Measurements from ENCODE around the gene ETV4.

ETV4 gene

DNA sequence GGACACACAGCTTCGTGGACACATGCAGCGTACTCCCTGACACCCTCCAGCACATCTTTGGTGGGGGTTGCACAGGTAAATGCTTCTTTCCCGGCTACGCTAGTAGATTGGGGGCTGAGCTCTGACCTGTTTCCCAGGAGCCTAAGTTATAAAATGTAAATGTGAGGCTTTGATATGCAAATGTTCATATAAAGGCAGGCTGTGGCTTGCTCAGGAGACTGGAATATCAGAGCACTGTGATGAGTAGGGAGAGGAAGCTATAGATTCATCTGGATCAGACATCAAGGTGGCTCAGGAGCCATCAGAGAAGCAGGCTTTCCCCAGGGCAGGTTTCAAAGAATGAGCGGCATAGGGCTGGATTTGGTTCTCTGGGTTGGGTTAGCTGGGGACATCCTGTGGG lies 3.4 kb upstream of the ETV4 start:
- in situ Hi-C loops (cut with MboI; ENCODE audit: low pct_unique_long_range_greater_than_20kb, low sequenced_read_pairs), result no loop called here
- DNase-seq, result no peak

DNA sequence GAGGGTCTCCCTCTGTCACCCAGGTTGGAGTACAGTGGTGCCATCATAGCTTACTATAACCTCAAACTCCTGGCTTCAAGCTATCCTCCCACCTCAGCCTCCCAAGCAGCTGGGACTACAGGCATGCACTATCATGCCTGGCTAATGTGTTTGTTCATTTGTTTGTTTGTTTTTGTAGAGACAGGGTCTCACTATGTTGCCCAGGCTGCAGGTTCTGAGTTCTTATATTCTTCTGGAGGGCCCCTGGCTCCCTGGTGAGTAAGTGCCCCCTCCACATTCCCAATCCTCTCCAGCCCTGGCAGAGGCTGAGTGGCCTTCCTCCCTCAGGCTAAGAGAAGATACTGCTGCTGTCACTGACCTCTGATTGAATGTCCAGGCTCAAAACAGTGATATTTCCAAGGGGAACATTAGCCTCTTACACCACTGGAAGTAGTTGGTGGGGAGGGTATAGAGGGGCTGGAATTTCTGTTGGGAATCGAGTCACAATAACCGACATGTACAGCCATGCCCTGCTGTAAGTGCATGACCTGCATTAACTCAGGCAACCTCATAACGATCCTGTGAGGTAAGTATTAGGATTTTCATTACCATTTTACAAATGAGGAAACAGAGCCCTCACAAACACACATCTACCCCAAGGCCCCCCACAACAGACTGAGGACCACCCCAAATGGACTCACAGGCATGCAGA lies 2.7 kb upstream of the ETV4 start:
- no peak for DNase-seq
- in situ Hi-C loops (cut with MboI; ENCODE audit: low pct_unique_long_range_greater_than_20kb, low sequenced_read_pairs), result no loop called here

DNA sequence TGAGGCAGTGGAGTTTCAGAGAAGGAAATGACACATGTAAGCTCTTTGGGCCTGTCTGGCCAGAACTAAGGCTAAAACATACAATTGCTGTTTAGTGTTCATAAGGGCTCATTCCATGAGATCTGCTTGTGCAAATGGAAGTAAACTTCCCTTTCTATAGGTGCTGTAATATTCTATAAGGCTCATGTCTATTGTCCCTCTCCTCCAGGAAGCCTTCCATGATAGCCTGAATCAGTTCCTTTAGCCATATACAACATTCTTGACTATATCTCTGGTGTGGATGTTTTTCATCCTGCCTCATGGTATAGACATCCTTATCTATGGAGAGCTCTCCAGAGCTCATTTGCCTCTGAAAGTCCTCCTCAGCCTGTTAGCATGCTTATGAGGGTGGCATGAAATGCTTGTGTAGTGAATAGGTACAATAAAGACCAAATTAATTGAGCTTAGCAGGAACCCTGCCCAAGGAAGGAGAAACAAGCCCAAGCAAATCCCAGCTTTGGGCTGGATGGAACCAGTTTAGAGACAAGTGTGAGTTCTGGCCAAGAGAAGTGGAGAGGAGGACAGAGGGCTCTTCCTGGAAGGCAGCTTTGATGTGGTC lies 1.6 kb upstream of the ETV4 start:
- DNase-seq, result no peak
- in situ Hi-C loops (cut with MboI; ENCODE audit: low pct_unique_long_range_greater_than_20kb, low sequenced_read_pairs), result no loop called here

DNA sequence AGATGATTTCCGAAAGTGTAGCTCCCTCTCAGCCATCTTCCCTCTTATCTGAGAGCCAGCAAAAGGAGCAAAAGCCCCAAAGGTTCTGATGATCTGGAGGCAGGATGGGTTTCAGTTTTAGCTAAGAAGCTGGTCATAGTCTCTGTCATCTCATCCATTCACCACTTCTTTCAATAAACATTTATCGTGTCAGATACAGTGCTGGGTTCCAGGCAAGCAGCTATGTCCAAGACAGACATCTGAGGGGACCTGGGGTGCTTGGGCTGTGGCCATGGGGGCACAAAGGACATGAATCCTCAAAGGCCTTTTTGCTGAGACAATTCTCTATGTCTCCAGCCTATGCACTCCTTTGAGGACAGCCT lies 1.0 kb upstream of the ETV4 start:
- no peak for DNase-seq
- in situ Hi-C loops (cut with MboI; ENCODE audit: low pct_unique_long_range_greater_than_20kb, low sequenced_read_pairs), result no loop called here

DNA sequence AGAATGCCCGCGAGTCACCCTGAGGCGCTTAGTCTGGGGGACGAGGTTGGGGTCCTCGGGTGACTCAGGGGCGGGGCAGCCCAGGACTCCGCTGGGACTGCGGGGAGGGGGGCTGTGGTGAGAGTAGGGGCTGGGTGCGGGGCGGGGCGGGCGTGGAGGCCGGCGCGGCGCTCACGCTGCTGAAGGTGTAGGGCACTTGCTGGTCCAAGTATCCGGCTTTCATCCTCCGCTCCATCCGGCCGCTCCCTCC lies 832 bp downstream of the ETV4 start:
- DNase-seq, result peak; percentile 23
- in situ Hi-C loops (cut with MboI; ENCODE audit: low pct_unique_long_range_greater_than_20kb, low sequenced_read_pairs), result no loop called here

DNA sequence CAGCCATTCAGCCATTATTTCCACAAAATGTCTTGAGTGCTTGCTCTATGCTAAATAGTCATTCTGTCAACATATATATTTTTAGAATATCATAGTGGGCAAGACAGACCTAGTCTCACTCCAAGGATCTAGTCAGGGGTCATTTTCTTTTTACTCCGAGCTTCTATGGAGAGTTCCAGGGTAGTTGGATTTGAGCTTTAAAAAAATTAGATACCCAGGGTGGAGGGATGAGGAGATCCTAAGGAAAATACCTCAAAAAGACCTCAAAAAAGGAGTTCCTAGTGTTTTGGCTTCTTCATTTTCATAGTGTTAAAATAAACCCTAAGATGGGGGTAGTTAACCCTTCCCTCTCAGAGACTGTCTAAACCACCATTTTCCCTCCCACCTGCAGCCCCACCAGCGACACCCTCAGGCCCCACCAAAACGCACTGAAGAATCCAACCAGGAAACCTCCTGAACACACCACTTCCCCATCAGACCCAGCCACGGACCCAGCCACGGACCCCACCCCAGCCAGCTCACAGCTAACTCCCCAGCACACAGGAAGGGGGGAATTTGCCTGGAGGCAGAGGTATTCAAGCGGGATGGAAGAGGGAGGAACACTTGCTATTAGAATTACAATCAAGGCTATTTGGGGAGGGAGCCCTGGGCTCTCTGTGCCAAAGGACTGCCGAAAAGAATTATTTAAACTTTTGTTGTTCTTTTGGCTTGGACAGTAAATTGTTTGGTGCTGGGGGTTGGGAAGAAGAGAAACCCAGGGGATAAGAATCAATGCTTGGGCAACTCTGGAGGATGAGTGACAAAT lies 2.2 kb downstream of the ETV4 start:
- DNase-seq, result peak; percentile 54
- in situ Hi-C loops (cut with MboI; ENCODE audit: low pct_unique_long_range_greater_than_20kb, low sequenced_read_pairs), result no loop called here

DNA sequence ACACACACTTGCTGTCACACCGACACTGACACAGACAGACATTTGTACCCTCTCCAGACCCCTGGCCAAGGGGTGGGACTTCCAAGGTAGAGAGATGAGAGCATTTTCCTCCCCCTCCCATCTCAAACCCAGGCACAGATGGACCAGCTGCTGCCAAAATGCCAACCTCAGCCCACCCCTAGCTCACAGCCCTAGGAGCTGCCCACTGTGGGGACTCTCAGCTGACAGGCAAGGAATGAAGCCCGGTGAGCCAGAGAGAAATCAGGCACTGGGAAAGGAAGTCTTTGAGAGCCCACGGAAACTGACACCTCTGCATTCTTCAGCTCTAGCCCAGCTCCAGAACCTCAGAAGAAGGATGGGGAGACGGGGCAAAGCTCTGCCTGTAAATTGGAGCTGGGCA lies 2.8 kb downstream of the ETV4 start:
- no peak for DNase-seq
- in situ Hi-C loops (cut with MboI; ENCODE audit: low pct_unique_long_range_greater_than_20kb, low sequenced_read_pairs), result no loop called here

DNA sequence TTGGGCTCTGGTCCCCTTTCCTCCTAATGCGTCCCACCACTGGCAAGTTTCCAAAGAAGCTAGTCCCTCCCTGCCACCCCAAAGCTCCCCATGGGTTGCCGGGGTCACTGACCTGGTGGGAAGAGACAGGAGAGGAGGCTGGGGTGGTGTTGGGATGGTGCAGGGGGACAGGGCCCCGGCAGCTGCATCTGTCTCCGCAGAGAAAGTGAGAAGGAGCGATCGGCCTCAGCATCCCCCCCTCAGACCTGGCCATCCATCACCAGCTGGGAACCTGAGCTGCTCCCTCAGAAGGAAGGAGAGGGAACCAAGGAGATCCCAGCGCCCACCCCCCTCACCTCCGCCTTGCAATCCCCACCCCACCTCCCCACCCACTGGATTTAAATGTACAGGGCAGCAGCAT lies 3.3 kb downstream of the ETV4 start:
- no peak for DNase-seq
- in situ Hi-C loops (cut with MboI; ENCODE audit: low pct_unique_long_range_greater_than_20kb, low sequenced_read_pairs), result no loop called here

DNA sequence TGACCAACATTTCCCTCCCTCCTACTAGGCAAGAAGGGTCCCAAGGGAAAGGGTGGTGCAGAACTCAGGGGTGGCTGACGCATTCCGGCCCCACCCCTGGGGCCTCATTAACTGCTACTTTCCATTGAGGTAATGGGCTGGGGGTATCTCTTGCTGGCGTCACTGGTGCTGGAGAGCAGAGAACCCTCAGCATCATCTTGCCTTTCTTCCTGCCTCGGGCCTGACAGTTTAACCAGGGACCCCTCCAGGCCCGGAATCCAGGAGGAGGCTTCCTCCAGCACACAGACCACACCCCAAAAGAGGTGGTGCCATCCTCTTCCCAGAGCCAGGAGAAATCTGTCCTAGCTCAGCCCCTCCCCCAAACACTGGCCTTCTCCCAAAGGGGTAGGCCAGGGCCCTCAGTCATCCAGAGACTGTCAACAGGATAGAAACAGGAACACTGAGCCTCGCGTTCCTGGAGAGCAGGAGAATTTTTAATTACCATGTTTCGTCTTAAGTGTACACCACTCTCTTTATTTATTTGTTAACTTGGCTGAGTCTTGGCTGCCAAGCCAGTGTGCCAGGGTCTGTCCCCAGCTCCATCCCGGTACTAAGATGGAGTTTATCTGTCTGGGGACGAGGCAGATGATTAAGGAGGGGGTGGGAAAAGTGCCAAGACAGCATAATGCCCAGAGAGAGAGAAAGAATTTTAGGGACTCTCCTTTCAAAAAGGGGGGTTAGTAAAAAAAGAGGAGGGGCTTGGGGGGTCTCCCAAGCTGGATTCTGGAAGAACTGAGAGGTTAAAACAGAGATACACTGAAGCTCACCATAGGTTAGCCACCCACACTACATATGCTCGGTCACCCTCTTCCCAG lies 5.1 kb downstream of the ETV4 start:
- DNase-seq, result no peak
- in situ Hi-C loops (cut with MboI; ENCODE audit: low pct_unique_long_range_greater_than_20kb, low sequenced_read_pairs), result no loop called here

DNA sequence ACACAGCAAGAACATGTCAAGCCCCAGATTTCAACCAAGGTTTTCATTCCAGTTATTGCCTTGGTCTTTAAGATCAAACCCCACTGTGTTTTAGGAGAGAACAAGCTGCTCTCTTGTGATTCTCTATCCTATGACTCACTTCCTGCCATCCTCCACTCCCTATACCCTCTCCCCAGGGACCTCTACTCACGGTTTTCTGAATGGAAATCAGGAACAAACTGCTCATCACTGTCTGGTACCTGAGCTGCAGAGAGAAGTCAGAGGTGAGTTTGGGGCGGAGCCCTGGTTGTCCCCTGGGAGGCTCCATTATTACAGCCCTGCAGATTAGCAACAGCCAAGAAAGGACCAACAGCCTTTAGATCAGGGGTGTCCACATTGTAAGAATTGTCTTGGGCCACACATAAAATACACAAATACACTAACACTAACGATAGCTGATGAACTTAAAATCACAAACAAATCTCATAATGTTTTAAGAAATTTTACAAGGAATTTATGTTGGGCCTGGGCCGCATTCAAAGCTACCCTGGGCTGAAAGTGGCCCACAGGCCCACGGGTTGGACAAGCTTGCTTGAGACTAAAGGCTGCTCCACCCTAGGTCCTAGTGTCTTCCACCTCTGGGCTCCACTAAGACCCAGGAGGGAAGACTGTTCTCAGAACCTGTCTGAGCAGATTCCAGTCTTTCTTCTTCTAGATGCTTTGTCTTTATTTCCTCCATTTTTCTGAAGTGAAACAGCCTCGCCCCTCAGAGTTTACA lies 9.7 kb downstream of the ETV4 start:
- in situ Hi-C loops (cut with MboI; ENCODE audit: low pct_unique_long_range_greater_than_20kb, low sequenced_read_pairs), result no loop called here
- DNase-seq, result no peak

DNA sequence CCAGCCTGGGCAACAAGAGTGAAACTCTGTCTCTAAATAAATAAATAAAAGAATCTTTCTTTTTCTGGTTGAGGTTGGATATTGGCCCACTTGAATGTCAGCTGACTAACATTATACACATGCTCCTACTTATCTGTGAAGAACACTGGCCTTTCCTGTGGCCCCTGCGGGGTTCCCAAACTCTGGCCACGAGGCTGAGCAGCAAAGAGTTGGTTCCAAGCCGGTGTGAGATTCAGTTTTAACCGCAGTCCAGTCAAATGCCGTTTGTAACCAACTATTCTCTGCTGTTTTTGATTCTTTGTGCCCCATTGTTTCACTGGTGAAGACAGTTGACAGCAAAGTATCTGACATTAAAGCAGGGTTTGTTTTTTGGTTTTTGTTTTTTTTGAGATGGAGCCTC lies 11.2 kb downstream of the ETV4 start:
- no peak for DNase-seq
- in situ Hi-C loops (cut with MboI; ENCODE audit: low pct_unique_long_range_greater_than_20kb, low sequenced_read_pairs), result no loop called here

DNA sequence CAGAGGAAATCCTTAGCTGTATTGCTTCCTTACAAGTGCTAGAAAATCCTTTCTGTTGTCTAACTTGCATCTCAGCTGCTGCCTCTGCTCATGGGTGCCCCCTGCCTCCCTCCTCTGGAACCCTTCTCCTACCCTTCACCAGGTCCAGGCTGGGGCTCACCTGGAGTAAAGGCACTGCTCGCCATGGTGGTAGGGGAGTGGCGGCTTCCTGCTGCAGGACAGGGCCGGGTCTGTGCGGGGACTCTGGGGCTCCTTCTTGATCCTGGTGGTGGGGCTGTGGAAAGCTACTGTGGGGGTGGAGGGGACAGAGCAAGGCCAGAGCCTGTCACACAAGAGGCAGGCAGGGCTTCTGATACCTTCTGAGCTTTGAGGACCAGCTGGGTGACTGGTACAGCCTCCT lies 12.4 kb downstream of the ETV4 start:
- in situ Hi-C loops (cut with MboI; ENCODE audit: low pct_unique_long_range_greater_than_20kb, low sequenced_read_pairs), result no loop called here
- DNase-seq, result no peak

DNA sequence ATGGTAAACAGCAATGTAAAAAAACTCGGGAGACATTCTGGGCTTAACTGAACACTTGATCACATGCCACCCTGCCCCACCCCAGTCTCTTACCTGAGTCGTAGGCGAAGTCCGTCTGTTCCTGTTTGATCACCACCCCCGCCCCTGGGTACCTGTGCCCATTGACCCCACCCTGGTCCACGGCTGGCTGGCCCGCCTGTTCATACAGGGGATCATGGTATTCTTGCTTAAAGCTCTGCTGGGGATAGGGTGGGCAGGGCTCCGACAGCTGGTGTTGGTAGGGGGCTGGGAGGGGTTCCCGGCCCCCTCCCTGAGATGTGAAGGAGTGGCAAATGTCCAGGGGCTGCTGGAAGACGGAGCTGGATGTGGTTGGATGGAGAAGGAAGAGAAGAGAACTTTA lies 13.6 kb downstream of the ETV4 start:
- no peak for DNase-seq
- in situ Hi-C loops (cut with MboI; ENCODE audit: low pct_unique_long_range_greater_than_20kb, low sequenced_read_pairs), result no loop called here

DNA sequence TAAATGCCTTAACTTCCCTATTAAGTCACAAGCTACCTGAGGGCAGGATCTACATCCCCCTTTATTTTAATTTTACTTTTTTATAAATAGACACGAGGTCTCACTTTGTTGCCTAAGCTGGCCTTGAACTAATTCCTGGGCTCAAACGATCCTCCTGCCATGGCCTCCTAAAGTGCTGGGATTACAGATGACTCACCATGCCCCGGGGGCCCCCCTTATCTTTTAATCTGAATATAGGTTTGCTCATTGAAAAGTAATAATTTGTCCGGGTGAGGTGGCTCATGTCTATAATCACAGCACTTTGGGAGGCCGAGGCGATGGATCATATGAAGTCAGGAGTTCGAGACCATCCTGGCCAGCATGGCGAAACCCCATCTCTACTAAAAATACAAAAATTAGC lies 14.2 kb downstream of the ETV4 start:
- DNase-seq, result no peak
- in situ Hi-C loops (cut with MboI; ENCODE audit: low pct_unique_long_range_greater_than_20kb, low sequenced_read_pairs), result no loop called here

DNA sequence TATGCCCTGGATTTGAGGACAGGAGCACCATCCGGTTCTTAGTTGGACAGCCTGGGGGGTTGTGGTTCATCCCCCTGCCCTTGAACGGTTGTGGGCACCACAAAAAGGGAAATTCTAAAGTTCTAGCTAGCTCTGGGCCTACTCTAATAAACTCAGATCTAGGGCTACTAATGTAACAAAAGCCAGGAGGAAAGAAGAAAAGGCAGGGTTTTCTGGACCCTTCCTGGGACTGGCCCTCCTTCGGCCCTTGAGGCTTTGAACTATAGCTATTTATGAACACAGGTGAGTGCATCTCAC lies 15.1 kb downstream of the ETV4 start:
- in situ Hi-C loops (cut with MboI; ENCODE audit: low pct_unique_long_range_greater_than_20kb, low sequenced_read_pairs), result no loop called here
- no peak for DNase-seq

DNA sequence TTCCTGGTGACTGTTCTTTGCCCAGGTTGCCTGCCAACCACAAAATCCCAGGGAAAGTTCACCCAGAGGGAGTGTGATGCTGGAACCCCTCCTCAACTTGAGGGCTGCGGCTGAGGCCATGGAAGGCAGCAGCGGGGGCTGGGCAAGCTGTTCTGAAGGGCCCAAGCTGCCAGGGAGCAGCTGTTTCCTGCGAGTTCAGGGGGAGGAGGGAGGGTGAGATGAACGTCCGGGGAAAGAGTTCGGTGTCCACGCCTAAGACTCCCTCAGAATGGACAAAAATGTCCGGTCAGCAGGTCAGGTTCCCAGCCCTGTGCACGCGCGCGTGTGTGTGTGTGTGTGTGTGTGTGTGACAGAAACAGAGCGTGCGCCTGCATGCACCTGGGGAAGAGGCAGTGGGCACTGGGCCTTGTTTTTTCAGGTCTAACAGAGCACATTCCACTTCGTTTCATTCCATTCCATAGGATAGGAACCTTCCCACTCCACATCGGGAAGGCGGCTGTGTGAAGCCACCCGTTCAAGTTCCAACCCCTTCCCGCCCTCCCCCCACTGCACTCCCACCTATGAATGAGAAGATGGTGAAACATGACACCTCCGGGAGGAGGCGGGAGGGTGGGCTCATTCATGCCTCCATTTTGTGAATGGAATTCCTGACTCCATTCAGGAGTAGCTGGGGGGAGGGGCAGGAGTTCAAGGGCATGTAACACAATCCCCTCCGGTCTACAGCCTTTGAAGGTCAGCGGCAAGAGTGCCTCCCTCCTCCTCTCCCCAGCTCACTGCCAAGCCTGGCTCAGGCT lies 15.7 kb downstream of the ETV4 start:
- in situ Hi-C loops (cut with MboI; ENCODE audit: low pct_unique_long_range_greater_than_20kb, low sequenced_read_pairs), result no loop called here
- no peak for DNase-seq

DNA sequence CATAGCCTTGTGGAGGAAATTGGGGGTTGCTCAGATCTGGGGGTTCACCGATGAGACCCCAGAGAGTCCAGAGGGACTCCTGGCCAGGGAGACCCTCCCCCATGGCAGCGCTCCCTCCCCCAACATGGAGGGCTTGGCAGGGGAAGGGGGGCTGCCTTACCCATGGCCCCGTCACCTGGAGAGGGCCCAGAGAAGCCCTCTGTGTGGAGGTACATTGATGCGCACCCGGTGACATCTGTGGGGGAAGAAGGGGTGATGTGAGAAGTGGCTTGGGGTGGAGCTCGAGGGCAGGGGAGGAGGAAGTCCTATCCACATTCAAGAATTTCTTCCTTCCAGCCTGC lies 16.2 kb downstream of the ETV4 start:
- DNase-seq, result no peak
- in situ Hi-C loops (cut with MboI; ENCODE audit: low pct_unique_long_range_greater_than_20kb, low sequenced_read_pairs), result no loop called here

DNA sequence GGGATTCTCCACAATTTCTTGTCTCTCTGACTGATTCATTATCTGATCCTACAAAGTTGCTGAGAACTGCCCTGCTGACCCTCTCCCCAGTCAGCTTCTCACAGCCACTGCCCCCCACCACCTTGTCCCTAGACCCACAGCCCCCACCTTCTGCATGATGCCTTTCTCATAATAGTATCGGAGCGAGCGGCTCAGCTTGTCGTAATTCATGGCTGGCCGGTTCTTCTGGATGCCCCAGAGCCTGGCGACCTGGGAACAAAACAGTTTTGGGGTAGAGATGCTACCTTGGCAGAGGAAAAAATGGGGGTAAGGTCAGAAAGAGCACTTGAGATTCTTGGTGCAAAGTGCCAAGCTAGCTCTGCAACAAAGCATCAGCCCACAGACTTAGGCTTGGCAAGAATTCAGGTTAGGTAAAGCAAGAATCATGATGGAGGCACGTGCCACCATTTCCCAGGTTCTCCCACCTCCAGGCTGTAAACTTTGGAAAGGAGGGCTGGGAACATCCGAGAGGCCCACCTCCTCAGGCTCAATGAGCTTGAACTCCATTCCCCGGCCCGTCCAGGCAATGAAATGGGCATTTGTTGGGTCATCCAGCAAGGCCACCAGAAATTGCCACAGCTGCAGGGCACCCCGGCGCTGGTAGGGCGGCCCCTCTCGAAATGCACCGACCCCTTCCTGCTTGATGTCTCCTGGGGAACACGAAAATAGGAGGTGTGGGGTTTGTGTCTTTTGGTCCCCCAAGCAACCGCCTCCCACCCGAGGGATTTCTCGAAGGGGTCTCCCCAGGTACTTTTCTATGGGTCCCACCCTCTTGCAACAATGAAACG lies 16.9 kb downstream of the ETV4 start:
- in situ Hi-C loops (cut with MboI; ENCODE audit: low pct_unique_long_range_greater_than_20kb, low sequenced_read_pairs), result no loop called here
- DNase-seq, result no peak

Data from KBM-7 (cell line).